Activated CD4-positive, CD25-positive, alpha-beta regulatory T cell treated with anti-CD3 and anti-CD28 coated beads, Interleukin-2, amount 50 U/mL, for 16 hours (primary cell): ENCODE results near the gene IL2RA.
"Not testable (repeated sequence)": the region's sequence is repeated elsewhere in the genome, so short reads cannot be mapped to it uniquely, and the experiment has no call there.

ENCODE experiments used
- DNase-seq: peaks from one replicate; pipeline ENCODE4 v3.0.0-alpha.2; 2020; ENCODE audit warnings: low read depth, low spot score

IL2RA gene

GRCh38 chr10:6062101-6062771 lies at the start of gene IL2RA:
Gene IL2RA, minus strand, starts transcription at chr10:6062367. Its CDS starts 216 bp downstream, at chr10:6062151.
- DNase-seq, result no peak

DNA sequence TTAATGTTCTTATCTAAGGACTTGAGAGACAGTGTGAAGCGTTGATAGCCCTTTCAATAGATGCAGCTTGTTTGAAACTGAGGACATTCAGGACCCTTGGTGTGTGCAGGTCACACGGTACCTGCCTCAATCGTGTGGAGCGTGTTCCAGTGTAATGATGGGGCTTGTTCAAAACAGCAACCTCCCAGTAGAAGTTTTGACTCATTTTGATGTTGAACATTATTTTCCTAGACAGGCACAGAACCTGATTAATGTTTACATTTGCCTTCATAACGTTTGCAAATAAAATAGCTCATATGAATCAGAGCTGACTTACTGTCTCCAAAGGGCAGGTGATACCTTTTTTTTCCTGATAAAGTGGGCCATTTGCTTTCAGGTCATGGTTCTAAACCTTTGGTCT lies 48.0 kb upstream of the IL2RA start:
- no peak for DNase-seq

- no peak for DNase-seq
Observed at GRCh38 chr10:6109444-6109775, 47.2 kb upstream of the IL2RA start.

- DNase-seq, result peak; percentile 10
Observed at GRCh38 chr10:6108631-6109443, 46.7 kb upstream of the IL2RA start.

- DNase-seq, result no peak
Observed at GRCh38 chr10:6108072-6108471, 45.9 kb upstream of the IL2RA start.

- DNase-seq, result not testable (repeated sequence)
Observed at GRCh38 chr10:6107616-6108015, 45.4 kb upstream of the IL2RA start.

GRCh38 chr10:6103591-6103990 lies 41.4 kb upstream of the IL2RA start:
- DNase-seq, result no peak

DNA sequence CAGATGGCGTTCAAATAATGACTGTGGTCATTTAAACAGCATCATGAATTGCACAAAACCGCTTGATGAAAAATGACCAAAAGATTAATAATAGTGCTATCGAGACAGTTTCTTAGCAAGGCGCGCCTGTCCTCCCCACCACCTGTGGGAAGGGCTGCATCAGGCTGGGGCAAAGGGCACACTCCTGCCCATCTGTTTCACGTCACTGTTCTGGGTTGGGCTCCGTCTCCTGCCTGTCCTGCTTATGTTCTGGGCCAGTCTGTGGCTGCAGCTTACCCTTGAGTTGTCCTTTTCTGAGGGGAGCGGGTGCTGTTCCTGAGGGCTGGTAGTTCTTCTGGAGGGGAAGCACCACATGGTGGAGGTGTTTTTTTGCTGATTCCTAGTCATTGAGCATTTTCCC lies 40.0 kb upstream of the IL2RA start:
- DNase-seq, result no peak

GRCh38 chr10:6101181-6101580 lies 39.0 kb upstream of the IL2RA start:
- no peak for DNase-seq

GRCh38 chr10:6100370-6100769 lies 38.2 kb upstream of the IL2RA start:
- DNase-seq, result no peak

- no peak for DNase-seq
Observed at GRCh38 chr10:6098156-6098555, 36.0 kb upstream of the IL2RA start.

GRCh38 chr10:6097063-6097462 lies 34.9 kb upstream of the IL2RA start:
- no peak for DNase-seq

GRCh38 chr10:6095810-6096570 lies 33.8 kb upstream of the IL2RA start:
- DNase-seq, result no peak

- DNase-seq, result no peak
Observed at GRCh38 chr10:6092731-6093130, 30.6 kb upstream of the IL2RA start.

DNA sequence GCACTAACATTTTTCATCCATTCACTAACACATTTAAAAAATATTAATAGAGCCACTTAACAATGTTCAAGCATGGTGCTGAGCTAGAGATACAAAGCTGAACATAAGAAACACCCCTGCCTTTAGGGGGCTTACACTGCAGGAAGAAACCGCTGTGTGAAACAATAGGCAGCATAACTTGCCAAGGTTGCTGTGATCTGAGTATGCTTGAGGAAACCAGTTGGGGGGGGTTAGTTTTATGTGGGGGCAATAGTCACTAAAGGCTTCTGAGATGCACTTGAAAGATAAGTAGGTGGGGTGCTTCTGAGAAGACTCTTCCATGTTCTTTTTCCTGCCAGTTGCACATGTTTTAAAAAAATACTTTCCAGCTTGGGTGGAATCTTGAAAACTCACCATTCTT lies 29.5 kb upstream of the IL2RA start:
- DNase-seq, result no peak

GRCh38 chr10:6089334-6090219 lies 27.4 kb upstream of the IL2RA start:
- DNase-seq, result peak; percentile 12

GRCh38 chr10:6088721-6089333 lies 26.7 kb upstream of the IL2RA start, which contains the start of gene RBM17:
Gene RBM17, plus strand, starts transcription at chr10:6089034. Its CDS starts 8,032 bp downstream, at chr10:6097066.
- DNase-seq, result peak; percentile 94

GRCh38 chr10:6086375-6087233 lies 24.4 kb upstream of the IL2RA start:
- peak; percentile 77 for DNase-seq

- DNase-seq, result no peak
Observed at GRCh38 chr10:6083523-6084475, 21.6 kb upstream of the IL2RA start.
